Transverse colon (tissue), 3 donors: ENCODE measurements around the gene MRRF.

Source experiments
- CTCF ChIP-seq, 5 experiments: fragments of 200-600 bp in 3 of 5; fragments of 450-650 bp in 2 of 5; sonication (generic) in 3 of 5; IDR thresholded peaks; 1 replicate in 2 of 5; 2 replicates in 3 of 5; pipeline ENCODE4 v1.5.1; 2016 to 2017; ENCODE audit warnings: antibody characterized with exemption in 5 of 5, inconsistent platforms in 3 of 5, mild to moderate bottlenecking in 2 of 5, moderate library complexity in 1 of 5
- POLR2A ChIP-seq: fragments of 450-650 bp; IDR thresholded peaks from one replicate; pipeline ENCODE4 v1.6.1; 2016; ENCODE audit warnings: antibody characterized with exemption, mild to moderate bottlenecking, moderate library complexity

- TF ChIP-seq POLR2A (no peak), CTCF (IDR thresholded peaks at IDR 0.05) (no peak)
Observed at GRCh38 chr9:122248448-122248865, 16.2 kb upstream of the MRRF start.
